Adrenal gland (tissue), 5 donors: ENCODE data around the gene C7orf57.

Experiments used
- POLR2A ChIP-seq, 2 donors: fragments of 450-650 bp; IDR thresholded peaks; one replicate each; pipeline ENCODE4 v1.6.1; 2017; ENCODE audit warnings: antibody characterized with exemption in 2 of 2, mild to moderate bottlenecking in 2 of 2, moderate library complexity in 1 of 2
- TF ChIP-seq, protein P1 (sequence below), 6 experiments: fragments of 450-650 bp in 4 of 6; fragments of 200-600 bp in 2 of 6; sonication (generic) in 1 of 6; IDR thresholded peaks; 1 replicate in 5 of 6; 2 replicates in 1 of 6; pipeline versions ENCODE4 v1.5.1 to v1.8.0; 2016 to 2021; ENCODE audit warnings: antibody characterized with exemption in 6 of 6, mild to moderate bottlenecking in 2 of 6, moderate library complexity in 1 of 6
- donor health status: DM: no; HTN: no; CAD: no.

DNA sequence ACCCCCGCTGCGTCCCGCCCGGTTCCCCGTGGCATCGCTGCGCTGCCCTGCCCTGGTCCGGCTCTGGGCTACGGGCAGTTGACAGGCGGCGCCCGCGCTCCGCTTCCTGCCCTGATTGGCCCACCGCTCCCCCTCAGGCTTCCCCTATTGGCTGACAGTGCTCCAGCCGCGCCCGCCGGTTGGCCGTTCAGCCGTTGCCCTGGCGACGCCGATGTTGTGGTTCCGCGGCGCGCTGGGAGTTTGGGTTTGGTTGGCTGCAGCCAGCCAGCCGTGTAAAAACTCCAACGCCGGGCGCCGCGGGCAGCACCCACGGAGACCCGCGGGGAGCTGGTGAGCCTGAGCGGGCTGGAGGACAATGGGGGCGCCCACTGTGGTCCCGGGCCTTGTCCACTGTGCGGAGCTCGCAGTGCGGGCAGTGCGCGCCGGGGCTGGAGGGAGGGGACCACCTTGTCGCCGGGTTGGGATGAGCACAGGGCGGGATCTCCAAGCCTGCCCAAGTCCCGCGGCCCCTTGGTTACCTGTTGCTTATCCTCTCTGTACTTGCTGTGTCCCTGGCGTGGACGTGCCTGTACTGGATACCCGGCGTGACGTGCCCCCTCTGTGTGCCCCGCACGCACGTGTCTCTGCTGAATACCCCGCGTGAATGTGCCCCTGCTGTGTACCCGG lies at the start of gene C7orf57:
- TF ChIP-seq POLR2A (IDR thresholded peaks at IDR 0.05) = no peak
- TF ChIP-seq, protein P1, sequence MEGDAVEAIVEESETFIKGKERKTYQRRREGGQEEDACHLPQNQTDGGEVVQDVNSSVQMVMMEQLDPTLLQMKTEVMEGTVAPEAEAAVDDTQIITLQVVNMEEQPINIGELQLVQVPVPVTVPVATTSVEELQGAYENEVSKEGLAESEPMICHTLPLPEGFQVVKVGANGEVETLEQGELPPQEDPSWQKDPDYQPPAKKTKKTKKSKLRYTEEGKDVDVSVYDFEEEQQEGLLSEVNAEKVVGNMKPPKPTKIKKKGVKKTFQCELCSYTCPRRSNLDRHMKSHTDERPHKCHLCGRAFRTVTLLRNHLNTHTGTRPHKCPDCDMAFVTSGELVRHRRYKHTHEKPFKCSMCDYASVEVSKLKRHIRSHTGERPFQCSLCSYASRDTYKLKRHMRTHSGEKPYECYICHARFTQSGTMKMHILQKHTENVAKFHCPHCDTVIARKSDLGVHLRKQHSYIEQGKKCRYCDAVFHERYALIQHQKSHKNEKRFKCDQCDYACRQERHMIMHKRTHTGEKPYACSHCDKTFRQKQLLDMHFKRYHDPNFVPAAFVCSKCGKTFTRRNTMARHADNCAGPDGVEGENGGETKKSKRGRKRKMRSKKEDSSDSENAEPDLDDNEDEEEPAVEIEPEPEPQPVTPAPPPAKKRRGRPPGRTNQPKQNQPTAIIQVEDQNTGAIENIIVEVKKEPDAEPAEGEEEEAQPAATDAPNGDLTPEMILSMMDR (IDR thresholded peaks at IDR 0.05) = peak in 1 of 6 experiments; percentile 19
